Liver (tissue), 9 donors: ENCODE results near the gene WDR46. TPM values are rescaled to one million over a fixed set of nuclear protein-coding genes. Genes with fewer than 3 reads are reported as not detected.

Source experiments
- DNase-seq: peaks from one replicate; pipeline ENCODE4 v3.0.0-alpha.2; 2017; ENCODE audit warnings: low spot score
- H3K27ac ChIP-seq, 2 donors: one replicate each; pipeline ENCODE4 v1.7.0; 2013; ENCODE audit warnings: inconsistent platforms in 2 of 2, low read length in 2 of 2, control low read depth in 1 of 2, low read depth in 1 of 2, mild to moderate bottlenecking in 1 of 2
- H3K27me3 ChIP-seq, 4 donors: one replicate each; pipeline versions ENCODE4 v1.6.1 to v1.7.0; 2013; ENCODE audit warnings: low read length in 3 of 4, inconsistent platforms in 1 of 4, mild to moderate bottlenecking in 1 of 4, moderate library complexity in 1 of 4; ENCODE audit not compliant: control insufficient read depth in 4 of 4, insufficient read depth in 4 of 4
- H3K36me3 ChIP-seq, 4 donors: one replicate each; pipeline versions ENCODE4 v1.6.1 to v1.7.0; 2013; ENCODE audit warnings: low read length in 3 of 4, mild to moderate bottlenecking in 3 of 4, low read depth in 1 of 4, moderate library complexity in 1 of 4; ENCODE audit not compliant: control insufficient read depth in 4 of 4, insufficient read depth in 3 of 4
- H3K4me1 ChIP-seq, 4 donors: one replicate each; pipeline versions ENCODE4 v1.6.1 to v1.7.0; 2013; ENCODE audit warnings: low read length in 3 of 4, mild to moderate bottlenecking in 3 of 4, moderate library complexity in 1 of 4; ENCODE audit not compliant: control insufficient read depth in 4 of 4, insufficient read depth in 4 of 4
- H3K4me3 ChIP-seq, 3 donors: one replicate each; pipeline versions ENCODE4 v1.6.1 to v1.7.0; 2013; ENCODE audit warnings: low read length in 3 of 3, control low read depth in 1 of 3, low read depth in 1 of 3, mild to moderate bottlenecking in 1 of 3
- H3K9ac ChIP-seq, 2 donors: one replicate each; pipeline ENCODE4 v1.7.0; 2013; ENCODE audit warnings: low read length in 2 of 2, mild to moderate bottlenecking in 2 of 2, moderate library complexity in 2 of 2, control low read depth in 1 of 2, low read depth in 1 of 2
- H3K9me3 ChIP-seq, 4 donors: one replicate each; pipeline versions ENCODE4 v1.6.1 to v1.7.0; 2013; ENCODE audit warnings: low read length in 3 of 4; ENCODE audit not compliant: control insufficient read depth in 4 of 4
- EGR1 ChIP-seq, 2 donors: IDR thresholded peaks; 2 replicates each; pipeline ENCODE4 v1.6.1; 2016 to 2018; ENCODE audit warnings: antibody characterized with exemption in 2 of 2, low read depth in 2 of 2
- FOXA1 ChIP-seq: IDR thresholded peaks from 2 replicates; pipeline ENCODE4 v1.6.1; 2016; ENCODE audit warnings: antibody characterized with exemption
- GABPA ChIP-seq, 2 donors: IDR thresholded peaks in 1 of 2; conservative IDR thresholded peaks in 1 of 2; 2 replicates each; pipeline ENCODE4 v1.6.1; 2016; ENCODE audit warnings: antibody characterized with exemption in 2 of 2, mild to moderate bottlenecking in 1 of 2, moderate library complexity in 1 of 2
- HNF4A ChIP-seq, 2 donors: conservative IDR thresholded peaks; 2 replicates each; pipeline ENCODE4 v1.6.1; 2016; ENCODE audit warnings: antibody characterized with exemption in 2 of 2, mild to moderate bottlenecking in 2 of 2
- HNF4G ChIP-seq: IDR thresholded peaks from 2 replicates; pipeline ENCODE4 v1.6.1; 2016; ENCODE audit warnings: antibody characterized with exemption
- JUND ChIP-seq, 2 donors: IDR thresholded peaks; 2 replicates each; pipeline ENCODE4 v1.6.1; 2016; ENCODE audit warnings: antibody characterized with exemption in 2 of 2
- RXRA ChIP-seq, 2 donors: IDR thresholded peaks; 2 replicates each; pipeline ENCODE4 v1.6.1; 2017 to 2018; ENCODE audit warnings: antibody characterized with exemption in 2 of 2, mild to moderate bottlenecking in 1 of 2
- SP1 ChIP-seq: IDR thresholded peaks from 2 replicates; pipeline ENCODE4 v1.6.1; 2018; ENCODE audit warnings: antibody characterized with exemption, mild to moderate bottlenecking
- TAF1 ChIP-seq: conservative IDR thresholded peaks from 2 replicates; pipeline ENCODE4 v1.6.1; 2016; ENCODE audit warnings: antibody characterized with exemption, mild to moderate bottlenecking
- WGBS: extraction: QIAGEN DNeasy Blood & Tissue Kit; methylation state at CpG from one replicate; pipeline ENCODE4 v1.1.7; 2013; 5-methylcytosine and 5-hydroxymethylcytosine counted together
- polyA plus RNA-seq, 2 donors: library from polyadenylated mRNA; stranded (reverse) in 1 of 2; unstranded in 1 of 2; fragments of 200-250 nt in 1 of 2; fragments of >200 nt in 1 of 2; fragmentation: Nextera tagmentation in 1 of 2; extraction: Ambion mirVana in 1 of 2; gene quantifications; one replicate each; pipeline versions ENCODE4 v1.2.1 to v1.2.3, GENCODE V29; 2013 to 2015
- total RNA-seq, 2 donors: library from RNA; depleted of rRNA; stranded (reverse); fragments of >200 nt; gene quantifications; one replicate each; pipeline ENCODE4 v1.2.3, GENCODE V29; 2014
- TF ChIP-seq, protein P1 (sequence below): IDR thresholded peaks from 2 replicates; pipeline ENCODE4 v1.6.1; 2016; ENCODE audit warnings: antibody characterized with exemption, mild to moderate bottlenecking
- TF ChIP-seq, protein P2 (sequence below): IDR thresholded peaks from 2 replicates; pipeline ENCODE4 v1.6.1; 2016; ENCODE audit warnings: antibody characterized with exemption
- TF ChIP-seq, protein P3 (sequence below): fragments of 150-350 bp; IDR thresholded peaks from 2 replicates; pipeline ENCODE4 v1.5.1; 2017; ENCODE audit warnings: improper control_type of control experiment, low read depth, low read length; ENCODE audit not compliant: missing input control
- TF ChIP-seq, protein P4 (sequence below): IDR thresholded peaks from 2 replicates; pipeline ENCODE4 v1.6.1; 2016; ENCODE audit warnings: antibody characterized with exemption
- donor health status: healthy.
- donor health status: healthy.
- donor health status: healthy.
- donor health status: healthy.
- donor health status: healthy.

WDR46 gene
- total and polyA plus RNA-seq, 4 donors = 17.9 to 30.2 (median 25.7) TPM

DNA sequence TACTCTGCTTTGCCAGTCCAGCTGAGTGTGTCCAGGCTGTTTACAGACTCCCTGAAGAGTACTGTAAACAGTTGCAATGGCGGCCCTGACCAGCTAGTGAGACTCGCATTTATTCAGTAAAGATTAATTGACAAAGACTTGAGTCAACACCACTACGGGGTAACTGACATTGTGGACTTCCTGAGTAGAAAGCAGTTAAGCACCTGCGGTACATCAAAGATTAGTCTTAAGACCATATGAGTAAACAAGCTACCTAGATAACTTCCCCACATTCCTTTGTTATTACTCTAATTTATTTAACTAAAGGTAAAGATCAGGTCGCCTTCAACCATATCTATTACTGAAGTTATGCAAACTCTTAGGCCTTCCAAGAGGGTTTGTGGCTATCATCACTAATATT is 30.0 kb downstream of the WDR46 start (continued):
- TF ChIP-seq, protein P1, sequence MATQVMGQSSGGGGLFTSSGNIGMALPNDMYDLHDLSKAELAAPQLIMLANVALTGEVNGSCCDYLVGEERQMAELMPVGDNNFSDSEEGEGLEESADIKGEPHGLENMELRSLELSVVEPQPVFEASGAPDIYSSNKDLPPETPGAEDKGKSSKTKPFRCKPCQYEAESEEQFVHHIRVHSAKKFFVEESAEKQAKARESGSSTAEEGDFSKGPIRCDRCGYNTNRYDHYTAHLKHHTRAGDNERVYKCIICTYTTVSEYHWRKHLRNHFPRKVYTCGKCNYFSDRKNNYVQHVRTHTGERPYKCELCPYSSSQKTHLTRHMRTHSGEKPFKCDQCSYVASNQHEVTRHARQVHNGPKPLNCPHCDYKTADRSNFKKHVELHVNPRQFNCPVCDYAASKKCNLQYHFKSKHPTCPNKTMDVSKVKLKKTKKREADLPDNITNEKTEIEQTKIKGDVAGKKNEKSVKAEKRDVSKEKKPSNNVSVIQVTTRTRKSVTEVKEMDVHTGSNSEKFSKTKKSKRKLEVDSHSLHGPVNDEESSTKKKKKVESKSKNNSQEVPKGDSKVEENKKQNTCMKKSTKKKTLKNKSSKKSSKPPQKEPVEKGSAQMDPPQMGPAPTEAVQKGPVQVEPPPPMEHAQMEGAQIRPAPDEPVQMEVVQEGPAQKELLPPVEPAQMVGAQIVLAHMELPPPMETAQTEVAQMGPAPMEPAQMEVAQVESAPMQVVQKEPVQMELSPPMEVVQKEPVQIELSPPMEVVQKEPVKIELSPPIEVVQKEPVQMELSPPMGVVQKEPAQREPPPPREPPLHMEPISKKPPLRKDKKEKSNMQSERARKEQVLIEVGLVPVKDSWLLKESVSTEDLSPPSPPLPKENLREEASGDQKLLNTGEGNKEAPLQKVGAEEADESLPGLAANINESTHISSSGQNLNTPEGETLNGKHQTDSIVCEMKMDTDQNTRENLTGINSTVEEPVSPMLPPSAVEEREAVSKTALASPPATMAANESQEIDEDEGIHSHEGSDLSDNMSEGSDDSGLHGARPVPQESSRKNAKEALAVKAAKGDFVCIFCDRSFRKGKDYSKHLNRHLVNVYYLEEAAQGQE = no peak
- TF ChIP-seq RXRA (IDR thresholded peaks at IDR 0.05) (no peak), JUND (IDR thresholded peaks at IDR 0.05) (no peak)

DNA sequence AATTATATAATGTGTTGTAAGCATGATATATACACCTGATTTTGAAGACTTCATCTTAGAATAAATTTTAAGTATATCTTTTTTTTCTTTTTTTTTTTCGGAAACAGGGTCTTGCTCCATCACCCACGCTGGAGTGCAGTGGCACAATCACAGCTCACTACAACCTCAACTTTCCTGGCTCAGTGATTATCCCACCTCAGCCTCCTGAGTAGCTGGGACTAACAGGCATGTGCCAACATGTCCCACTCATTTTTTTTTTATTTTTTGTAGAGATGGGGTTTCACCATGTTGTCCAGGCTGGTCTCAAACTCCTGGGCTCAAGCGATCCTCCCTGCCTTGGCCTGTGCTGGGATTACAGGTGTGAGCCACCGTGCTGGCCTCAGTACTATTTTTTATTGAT is 34.4 kb downstream of the WDR46 start:
- Histone ChIP-seq H3K27me3 (no peaks in the 10 kb centered on the region), H3K27ac (no peak overlapping the region), H3K36me3 (peaks cover 2 to 21% (median 8%) of the 10 kb centered on the region in 4 donors), H3K9me3 (no peaks in the 10 kb centered on the region), H3K4me1 (peaks cover 2 to 17% (median 13%) of the 10 kb centered on the region in 4 donors), H3K4me3 (no peak overlapping the region), H3K9ac (no peak overlapping the region)
- no peak for DNase-seq
- 95% methylated on average over 4 of the region's 4 CpGs for WGBS
- TF ChIP-seq, protein P2, sequence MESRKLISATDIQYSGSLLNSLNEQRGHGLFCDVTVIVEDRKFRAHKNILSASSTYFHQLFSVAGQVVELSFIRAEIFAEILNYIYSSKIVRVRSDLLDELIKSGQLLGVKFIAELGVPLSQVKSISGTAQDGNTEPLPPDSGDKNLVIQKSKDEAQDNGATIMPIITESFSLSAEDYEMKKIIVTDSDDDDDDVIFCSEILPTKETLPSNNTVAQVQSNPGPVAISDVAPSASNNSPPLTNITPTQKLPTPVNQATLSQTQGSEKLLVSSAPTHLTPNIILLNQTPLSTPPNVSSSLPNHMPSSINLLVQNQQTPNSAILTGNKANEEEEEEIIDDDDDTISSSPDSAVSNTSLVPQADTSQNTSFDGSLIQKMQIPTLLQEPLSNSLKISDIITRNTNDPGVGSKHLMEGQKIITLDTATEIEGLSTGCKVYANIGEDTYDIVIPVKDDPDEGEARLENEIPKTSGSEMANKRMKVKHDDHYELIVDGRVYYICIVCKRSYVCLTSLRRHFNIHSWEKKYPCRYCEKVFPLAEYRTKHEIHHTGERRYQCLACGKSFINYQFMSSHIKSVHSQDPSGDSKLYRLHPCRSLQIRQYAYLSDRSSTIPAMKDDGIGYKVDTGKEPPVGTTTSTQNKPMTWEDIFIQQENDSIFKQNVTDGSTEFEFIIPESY = no peak
- TF ChIP-seq EGR1 (IDR thresholded peaks at IDR 0.05; ENCODE audit: low read depth in 2 of 2) = no peak
- no peak for TF ChIP-seq SP1
- TF ChIP-seq FOXA1 = no peak
- TF ChIP-seq, protein P3, sequence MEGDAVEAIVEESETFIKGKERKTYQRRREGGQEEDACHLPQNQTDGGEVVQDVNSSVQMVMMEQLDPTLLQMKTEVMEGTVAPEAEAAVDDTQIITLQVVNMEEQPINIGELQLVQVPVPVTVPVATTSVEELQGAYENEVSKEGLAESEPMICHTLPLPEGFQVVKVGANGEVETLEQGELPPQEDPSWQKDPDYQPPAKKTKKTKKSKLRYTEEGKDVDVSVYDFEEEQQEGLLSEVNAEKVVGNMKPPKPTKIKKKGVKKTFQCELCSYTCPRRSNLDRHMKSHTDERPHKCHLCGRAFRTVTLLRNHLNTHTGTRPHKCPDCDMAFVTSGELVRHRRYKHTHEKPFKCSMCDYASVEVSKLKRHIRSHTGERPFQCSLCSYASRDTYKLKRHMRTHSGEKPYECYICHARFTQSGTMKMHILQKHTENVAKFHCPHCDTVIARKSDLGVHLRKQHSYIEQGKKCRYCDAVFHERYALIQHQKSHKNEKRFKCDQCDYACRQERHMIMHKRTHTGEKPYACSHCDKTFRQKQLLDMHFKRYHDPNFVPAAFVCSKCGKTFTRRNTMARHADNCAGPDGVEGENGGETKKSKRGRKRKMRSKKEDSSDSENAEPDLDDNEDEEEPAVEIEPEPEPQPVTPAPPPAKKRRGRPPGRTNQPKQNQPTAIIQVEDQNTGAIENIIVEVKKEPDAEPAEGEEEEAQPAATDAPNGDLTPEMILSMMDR = no peak
- no peak for TF ChIP-seq JUND (IDR thresholded peaks at IDR 0.05)
- no peak for TF ChIP-seq HNF4A (conservative IDR thresholded peaks at IDR 0.05)
- TF ChIP-seq TAF1 = no peak

DNA sequence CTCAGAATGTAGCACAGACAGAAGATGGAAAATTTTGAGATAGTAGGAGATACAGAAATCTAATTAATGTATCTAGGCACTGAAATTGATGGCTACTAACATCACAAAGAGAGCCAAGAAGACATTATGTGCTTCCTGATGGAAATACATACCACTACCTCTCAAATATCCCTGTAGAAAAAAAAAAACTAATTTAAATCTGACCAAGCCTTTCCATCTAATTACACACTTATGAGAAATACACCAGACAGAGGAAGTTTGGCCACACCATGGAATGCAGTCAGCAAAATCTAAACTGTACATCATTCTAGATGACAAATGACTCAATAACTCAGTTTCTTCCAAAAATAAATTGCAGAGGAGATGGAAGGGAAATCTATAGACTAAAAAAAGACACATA is 36.3 kb downstream of the WDR46 start:
- no peak overlapping the region for H3K9ac ChIP-seq
- H3K36me3 ChIP-seq = peaks cover 2 to 11% (median 4%) of the 10 kb centered on the region in 4 donors
- H3K27me3 ChIP-seq = no peaks in the 10 kb centered on the region
- no peaks in the 10 kb centered on the region for H3K9me3 ChIP-seq
- peaks cover 2 to 29% (median 23%) of the 10 kb centered on the region in 4 donors for H3K4me1 ChIP-seq
- no peak overlapping the region for H3K27ac ChIP-seq
- H3K4me3 ChIP-seq = no peak overlapping the region
- no peak for DNase-seq
- TF ChIP-seq HNF4A (conservative IDR thresholded peaks at IDR 0.05) (no peak), HNF4G (no peak), EGR1 (IDR thresholded peaks at IDR 0.05; ENCODE audit: low read depth in 2 of 2) (no peak), GABPA (IDR thresholded peaks at IDR 0.05 in 1 of 2, conservative IDR thresholded peaks at IDR 0.05 in 1 of 2) (no peak), FOXA1 (no peak)
- TF ChIP-seq, protein P4, sequence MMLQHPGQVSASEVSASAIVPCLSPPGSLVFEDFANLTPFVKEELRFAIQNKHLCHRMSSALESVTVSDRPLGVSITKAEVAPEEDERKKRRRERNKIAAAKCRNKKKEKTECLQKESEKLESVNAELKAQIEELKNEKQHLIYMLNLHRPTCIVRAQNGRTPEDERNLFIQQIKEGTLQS = no peak
- TF ChIP-seq, protein P2 = no peak
